Activated CD4-positive, alpha-beta T cell treated with anti-CD3 and anti-CD28 coated beads for 4 hours (primary cell): ENCODE data around the gene SQSTM1.

Experiments
- DNase-seq, 2 donors: peaks; one replicate each; pipeline ENCODE4 v3.0.0-alpha.2; 2020

Gene SQSTM1

DNA sequence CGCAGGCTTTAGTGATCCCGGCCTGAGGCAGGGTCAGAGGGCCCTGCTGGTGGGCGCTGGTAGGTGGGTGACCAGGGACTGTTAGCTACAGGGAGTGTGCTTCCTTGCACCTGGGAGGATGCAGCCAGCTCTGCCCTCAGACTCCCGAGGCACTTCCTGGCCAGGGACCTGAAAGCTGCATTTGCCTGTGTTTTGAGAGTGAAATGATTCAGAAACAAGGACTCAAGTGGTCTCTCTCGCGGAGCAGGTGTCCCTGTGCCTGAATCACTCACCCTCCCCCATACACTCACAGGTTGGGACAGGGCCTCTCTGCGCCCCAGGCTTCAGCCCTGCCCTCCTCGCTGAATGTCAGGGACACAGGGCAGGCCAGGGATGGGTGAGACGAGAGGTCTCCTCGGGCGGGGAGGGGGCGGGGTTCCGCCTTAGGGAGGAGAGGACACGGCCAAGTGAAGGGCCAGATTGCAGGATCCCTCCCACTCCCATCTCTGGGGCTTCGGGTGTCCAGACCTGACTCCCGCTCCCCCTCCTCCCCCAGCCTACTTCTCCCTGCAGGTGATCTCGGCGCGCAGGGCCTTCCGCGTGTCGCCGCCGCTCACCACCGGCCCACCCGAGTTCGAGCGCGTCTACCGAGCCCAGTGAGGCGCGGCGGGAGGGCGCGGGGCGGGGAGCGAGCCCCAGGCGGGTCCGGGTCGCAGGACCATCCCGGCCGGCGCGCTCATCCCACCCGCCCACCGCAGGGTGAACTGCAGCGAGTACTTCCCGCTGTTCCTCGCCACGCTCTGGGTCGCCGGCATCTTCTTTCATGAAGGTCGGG is 25.4 kb upstream of the SQSTM1 start:
- DNase-seq, result no peak

DNA sequence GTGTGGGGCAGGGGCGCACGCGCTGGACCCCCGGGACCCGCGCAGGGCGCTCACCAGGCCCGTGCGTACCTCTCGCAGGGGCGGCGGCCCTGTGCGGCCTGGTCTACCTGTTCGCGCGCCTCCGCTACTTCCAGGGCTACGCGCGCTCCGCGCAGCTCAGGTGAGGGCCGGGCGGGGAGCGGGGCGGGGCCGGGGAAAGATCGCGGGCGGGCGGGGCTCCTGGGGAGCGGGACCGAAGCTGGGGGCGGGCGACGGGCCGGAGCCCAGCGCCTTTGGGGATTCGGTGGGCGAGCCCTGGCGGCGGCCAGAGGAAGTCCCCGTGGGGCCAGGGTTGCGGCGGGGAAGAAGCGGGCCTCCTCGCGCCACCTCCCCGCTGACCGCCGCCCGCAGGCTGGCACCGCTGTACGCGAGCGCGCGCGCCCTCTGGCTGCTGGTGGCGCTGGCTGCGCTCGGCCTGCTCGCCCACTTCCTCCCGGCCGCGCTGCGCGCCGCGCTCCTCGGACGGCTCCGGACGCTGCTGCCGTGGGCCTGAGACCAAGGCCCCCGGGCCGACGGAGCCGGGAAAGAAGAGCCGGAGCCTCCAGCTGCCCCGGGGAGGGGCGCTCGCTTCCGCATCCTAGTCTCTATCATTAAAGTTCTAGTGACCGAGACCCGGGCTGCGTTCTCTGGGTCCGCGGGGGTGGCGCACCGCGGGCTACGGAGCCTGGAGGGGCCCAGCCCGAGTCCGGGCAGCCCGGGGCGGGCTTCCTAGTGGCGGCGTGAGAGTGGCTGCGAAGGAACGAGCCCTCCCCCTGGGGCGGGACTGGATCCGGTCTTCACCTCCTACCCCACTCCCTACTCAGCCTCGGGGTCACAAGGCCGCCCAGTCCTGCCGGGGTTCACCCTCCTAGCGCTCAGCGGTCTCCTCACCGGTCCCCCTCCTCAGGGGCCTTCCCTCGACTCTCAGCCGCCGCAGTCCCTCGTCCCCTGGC is 24.6 kb upstream of the SQSTM1 start:
- peak; percentile 66 to 68 for DNase-seq

DNA sequence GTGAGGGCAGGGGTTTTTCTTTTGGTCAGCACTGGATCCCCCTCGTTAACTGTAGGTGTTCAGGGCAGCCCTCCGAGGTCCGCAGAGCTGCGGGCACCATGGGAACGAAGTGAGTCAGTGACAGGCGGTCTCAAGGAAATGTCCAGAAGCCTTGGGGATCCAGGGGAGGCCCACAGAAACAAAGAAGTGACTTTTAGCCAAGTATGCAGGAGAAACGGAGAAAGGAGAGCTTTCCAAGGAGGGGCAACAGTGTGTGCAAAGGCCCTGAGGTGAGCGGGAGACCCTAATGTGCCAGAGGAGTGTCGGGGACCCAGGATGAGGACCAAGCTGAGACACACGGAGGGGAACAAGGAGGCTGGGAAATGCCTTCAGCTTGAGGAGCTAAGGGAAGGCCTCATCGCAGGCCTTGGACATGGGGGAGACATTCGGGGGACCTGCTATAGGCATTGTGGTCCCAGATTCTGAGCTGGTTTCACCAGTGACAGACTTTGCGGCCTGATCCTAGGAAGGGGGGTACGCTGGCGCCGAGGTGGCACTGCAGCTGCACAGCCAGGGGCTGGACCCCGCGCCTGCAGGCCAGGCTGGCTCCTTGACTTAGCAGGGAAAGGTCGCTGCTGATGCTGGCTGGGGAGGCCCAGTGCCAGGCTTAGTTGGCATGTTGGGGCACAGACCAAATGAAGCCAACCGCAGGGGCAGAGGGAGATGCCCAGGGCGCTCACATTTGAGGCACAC is 23.7 kb upstream of the SQSTM1 start:
- DNase-seq, result no peak

DNA sequence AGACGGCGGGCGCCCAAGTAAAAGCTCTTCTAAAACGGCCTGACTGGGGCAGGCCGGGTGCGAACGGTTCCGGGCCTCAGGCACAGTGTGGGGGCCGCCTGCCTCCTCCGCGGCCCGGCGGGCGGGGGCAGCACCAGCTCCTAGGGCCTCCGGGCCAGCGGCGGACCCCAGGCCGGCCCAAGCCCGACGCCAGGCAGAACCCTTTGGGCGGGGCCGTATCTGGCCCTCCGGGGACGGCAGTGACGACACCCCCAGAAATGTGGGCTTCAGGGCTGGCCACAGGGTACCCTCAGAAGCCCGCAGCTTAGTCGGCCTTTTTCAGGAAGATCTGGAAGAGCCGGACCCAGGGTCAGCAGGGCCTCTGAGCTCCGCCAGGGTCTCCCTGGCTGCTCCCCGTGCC is 23.0 kb upstream of the SQSTM1 start:
- no peak for DNase-seq

DNA sequence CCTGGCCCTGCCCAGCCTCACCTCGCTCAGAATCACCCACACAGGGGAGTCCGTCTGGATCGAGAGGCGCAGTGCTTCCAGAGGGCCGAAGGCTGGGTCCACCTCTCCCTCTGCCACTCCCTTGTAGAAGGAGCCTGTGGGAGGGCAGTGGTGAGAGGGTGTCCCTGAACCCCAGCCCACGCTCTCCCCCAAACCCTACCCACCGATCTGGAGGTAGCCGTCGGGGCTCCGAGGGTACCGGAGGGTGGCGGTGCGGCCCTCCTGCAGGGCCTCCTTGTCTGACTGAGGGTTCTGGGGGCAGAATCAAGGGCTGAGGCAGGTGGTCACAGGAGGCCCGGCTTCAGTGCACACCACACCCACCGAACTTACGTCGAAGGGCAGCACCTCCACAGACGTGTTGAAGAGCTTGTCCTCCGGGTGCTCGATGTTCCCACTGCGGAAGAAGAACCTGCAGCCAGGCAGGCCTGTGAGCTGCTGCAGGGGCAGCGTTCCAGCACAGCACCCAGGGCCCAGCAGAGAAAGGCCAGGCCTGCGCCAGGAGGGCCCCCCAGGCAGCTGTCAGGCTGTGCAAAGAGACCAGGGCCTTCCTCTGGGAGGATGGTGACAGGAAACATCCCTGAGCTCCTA is 22.4 kb upstream of the SQSTM1 start:
- DNase-seq, result no peak

DNA sequence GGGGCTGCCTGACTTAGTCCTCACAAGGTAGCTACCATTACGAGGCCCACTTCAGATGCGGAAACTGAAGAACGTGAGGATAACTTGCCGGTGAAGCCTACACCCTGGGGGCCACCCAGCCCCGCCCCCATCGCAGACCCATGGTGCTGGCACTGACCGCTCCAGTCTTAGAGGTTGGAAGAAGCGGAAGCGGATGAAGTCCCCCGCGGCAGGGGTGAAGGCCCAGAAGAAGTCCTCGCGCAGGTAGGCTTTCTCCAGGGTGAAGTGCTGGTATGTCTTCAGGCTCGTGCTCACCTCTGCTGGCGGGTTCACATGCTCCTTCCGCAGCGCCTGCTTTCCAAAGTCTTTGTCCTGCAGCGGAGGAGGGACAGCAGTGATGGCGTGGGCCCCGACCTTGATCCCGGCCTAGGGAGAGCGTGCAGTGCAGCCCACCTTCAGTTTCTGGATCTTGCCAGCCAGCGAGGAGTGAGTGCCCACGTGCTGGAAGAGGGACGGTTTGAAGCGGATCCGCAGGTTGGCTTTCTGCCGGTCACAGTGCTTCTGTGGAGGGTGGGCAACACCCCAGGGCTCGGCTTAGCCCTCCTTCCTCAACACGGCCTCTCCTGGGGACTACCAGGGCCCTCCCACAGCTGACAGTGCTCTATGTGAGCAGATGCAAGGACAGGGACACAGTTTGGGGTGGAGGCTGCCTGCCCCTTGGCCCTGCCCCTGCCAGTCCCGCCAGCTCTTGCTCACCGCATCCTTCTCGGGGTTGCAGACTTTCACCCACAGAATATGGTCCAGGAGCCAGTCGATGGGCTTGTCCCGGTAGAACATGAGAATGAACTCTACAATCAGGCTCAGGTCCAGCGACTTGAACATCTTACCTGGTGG is 21.7 kb upstream of the SQSTM1 start:
- no peak for DNase-seq

DNA sequence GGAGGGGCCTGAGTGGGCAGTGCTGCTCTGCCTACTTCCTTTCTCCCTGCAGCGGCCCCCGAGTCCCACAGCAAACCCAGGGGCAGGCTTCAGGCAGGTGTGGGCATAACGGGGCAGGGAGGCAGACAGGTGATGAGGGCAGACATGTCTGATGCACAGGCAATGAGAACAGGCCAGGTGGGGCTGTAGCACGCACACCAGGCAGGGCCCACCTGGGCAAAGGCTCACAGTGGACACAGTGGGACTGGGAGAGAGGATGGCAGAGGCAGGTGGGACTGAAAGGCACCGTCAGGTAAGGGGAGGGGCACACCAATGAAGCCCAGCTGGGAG is 21.1 kb upstream of the SQSTM1 start:
- no peak for DNase-seq

DNA sequence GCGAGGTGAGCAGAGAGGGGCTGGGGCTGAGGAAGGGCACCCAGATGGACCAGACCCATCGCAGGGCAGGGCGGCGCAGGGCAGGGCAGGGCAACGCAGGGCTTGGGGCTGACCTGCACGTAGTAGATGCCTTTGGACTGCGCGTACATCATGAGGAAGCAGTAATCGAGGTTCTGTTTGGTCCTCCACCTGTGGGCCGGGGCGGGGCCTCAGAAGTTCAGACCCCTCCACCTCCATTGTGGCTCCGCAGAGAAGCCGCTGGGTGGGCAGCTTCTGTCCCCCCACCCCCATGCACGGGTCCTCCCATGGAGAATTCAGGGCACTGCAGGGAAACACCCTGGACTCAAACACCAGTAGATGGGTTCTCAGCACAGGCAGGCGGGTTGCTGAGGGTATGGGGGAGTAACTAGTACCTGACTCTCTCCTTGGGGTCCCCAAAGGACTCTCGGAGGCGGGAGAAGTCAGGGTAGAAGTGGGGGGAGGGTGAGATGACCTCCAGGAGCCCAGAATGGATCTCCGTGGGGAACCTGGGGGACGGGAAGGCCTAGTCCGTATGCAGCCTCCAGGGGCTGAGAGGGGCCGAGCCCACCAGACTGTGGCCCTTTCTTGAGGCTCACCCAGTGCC is 20.5 kb upstream of the SQSTM1 start:
- DNase-seq, result no peak

DNA sequence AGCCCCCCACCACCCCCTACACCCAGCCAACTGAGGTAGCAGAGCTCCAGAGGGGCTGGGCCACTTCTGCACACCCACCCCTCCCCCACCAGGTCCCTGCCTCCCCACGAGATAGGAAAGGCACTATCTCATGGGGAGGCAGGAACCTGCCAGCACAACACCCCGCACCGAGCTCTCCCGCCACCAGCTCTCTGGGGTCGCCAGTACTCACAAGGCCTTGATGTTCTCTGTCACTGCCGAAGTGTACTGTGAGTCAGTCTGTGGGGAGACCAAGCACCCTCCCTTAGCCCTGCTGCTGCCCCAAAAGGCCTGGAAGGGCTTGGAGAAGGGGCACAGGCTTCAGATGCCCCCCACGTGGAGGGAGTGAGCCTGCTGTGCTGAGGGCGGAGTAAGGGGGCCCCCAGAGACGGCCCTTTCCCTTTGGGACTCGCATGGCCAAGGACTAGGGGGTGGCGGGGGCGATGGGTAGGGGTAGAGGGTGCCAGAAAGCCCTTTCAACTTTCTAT is 20.0 kb upstream of the SQSTM1 start:
- DNase-seq, result no peak

DNA sequence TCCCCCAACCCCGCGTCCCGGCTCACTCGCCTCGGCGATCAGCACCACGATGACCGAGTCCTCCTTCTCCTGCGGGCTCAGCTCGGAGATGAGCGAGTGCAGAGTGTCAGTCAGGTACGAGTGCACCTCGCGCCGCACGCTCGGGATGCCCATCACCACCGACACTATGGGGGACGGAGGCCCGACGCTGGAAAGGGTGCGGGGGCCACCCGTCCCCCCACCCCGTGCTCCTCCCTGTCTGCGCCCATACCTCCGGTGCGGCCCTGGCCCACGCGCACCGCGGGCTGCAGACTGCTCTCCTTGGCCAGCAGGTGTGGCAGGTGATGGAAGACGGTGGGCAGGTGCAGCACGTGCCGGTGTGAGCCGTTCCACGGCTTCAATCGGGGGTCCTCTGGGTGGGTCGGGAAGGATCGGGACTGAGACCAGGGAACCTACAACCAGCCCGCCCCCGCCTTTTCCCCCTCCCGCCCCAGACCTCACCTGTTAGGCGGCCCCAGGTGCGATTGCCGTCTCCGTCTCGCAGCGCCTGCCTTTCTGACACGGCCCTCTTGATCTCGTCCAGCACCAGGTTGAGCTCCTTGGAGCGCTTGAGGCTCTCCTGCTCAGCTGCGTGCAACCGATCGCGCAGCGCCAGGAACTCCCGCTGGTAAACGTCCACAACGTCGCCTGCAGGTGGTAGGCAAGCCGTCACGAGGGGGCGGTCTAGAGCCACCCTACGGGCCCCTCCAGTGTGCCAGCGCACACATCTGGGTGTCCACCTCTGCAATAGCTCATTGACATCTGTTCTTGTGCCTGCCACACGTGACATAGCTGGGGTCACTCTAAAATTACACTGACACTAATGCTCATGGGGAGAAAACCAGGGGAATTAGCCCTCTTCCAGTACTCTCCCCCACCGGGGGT is 19.1 kb upstream of the SQSTM1 start:
- DNase-seq, result peak; percentile 79 to 88

DNA sequence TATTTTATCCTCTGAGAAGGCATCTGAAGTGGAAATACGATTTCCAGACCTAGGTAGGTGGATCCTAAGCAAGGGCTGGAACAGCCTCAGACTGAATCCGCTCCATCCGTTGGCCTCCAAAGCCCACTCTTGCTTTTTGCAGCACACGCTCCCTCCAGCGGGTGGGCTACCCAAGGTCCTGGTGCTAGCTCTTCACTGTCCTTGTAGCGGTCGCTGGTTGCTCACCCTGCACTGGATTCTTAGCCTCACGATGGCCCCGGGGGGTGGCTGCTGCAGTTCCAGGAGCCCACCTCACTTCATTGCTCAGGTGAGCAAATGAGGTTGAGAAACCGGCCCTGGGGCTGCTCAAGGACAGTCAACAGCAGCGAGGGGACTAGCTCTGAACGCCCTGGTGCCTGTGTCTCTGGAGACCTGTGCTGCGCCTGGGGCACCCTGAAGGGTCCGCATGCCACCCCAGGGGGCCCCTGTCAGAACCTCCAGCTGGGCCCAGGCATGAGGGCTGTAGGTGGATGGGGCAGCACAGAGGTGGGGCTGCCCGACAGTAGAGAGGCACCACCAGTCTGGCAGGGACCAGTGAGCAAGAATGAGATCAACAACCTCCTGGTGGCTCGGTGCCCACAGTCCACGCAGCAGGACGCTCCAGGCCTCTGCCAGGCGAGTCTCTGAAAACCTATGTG is 18.4 kb upstream of the SQSTM1 start:
- DNase-seq, result no peak

DNA sequence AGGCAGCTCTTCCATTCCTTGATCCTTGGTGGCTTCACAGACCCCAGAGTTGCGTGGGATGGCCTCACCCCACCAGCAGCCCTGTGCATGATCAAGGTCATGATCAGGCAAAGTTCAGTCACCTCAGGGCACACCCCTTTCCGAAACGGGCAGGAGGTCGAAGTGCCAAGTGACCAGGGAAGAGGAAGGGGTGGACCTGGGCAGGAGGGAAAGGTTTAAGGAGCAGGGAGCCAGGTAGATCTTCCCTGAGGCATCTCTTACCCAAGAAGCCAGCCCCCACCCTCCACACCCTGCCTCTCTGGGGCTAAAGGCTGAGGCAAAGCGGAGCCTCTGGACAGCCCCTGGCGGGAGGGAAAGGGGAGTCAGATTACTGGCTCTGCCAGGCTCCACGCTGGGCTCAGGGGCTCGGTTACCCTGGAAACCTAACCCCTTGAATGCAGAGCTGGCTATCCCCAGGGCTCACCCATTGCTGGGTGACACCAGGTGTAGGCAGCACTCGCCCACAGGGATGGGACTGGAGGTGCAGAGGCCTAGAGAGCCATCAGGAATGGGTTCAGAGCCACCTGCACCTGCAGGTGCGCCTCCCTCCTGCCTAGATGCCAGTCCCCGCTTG is 17.6 kb upstream of the SQSTM1 start:
- no peak for DNase-seq

DNA sequence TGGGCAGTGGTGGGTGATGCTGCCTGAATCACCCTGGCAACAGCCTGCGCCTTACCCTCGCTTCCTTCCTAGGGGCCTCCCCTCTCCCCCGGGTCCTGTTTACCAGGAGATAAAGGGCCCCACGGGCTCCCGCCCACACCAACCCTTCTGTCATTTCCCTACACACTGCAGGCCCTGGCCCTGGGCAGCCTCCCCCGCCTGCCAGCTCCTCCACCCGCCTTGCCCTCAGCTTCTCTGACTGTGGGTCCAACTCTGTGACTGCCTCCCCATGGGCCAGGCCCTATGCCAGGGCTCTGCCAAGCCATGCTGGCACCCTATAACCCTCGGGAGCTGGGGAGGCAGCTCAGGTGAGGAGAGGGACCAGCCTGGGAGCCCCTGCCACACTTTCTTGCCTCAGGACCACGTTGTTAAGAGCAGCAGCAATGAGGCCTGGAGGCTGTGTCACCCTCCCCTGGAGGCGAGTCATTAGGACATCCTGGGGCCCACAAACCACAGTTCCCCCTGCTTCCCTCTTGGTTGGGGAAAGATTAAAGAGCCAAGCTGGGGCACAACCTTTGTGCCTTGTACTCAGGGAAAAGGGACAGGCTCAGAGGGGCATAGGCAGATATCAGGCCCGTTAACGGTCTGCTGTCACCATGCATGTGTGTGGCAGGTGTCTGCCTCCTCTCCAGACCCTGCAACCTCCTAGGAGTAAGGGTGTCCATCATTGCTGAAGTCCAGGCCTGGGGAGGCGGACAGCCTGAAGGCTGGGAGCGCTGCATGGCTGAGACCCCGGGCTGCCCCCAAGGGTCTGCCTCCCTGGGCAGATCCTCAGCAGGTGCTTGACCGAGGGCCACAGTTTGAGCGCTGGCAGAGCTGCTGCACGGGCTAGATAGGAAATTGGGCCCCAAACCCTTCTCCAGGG is 16.8 kb upstream of the SQSTM1 start:
- peak in 1 of 2 donors; percentile 42 for DNase-seq

DNA sequence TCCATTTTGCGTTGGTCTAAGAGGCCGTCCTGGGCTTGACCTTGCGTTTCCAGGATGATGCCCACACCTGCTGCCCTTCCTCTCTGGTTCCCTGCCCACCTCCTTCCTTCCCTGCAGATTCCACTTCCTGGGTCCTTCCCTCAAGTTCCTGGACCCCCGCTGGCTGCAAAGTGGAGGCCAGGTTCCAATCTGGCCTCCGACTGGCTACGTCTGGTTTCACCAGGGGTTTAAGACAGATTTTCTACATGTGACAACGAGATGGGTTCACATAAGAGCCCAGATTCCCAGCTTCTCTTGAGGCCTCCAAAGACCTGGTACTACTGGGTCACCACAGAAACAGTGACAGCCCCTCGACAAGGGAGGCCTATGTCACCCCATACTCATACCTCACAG is 16.2 kb upstream of the SQSTM1 start:
- DNase-seq, result no peak

DNA sequence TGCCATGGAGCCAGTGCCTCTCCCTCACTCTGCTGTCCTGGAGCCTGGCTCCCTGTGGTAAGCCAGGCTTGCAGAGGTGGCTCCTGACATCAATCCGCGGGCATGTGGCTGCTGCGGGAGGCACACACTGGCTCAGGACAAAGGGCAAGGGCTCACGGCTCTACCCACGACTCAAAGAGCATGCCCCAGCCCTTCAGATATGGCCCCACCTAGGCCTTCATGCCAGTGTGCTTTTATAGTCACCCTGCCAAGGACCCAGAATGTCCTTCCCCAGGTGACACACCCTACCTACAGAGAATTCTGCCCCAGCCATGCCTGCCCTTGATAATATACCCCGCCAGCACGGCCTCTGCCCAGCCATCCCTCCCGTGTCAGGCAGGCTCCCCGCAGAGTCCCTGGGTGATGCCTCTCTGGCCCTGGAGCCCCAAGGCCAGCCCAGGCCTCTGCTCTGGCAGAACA is 15.6 kb upstream of the SQSTM1 start:
- no peak for DNase-seq

DNA sequence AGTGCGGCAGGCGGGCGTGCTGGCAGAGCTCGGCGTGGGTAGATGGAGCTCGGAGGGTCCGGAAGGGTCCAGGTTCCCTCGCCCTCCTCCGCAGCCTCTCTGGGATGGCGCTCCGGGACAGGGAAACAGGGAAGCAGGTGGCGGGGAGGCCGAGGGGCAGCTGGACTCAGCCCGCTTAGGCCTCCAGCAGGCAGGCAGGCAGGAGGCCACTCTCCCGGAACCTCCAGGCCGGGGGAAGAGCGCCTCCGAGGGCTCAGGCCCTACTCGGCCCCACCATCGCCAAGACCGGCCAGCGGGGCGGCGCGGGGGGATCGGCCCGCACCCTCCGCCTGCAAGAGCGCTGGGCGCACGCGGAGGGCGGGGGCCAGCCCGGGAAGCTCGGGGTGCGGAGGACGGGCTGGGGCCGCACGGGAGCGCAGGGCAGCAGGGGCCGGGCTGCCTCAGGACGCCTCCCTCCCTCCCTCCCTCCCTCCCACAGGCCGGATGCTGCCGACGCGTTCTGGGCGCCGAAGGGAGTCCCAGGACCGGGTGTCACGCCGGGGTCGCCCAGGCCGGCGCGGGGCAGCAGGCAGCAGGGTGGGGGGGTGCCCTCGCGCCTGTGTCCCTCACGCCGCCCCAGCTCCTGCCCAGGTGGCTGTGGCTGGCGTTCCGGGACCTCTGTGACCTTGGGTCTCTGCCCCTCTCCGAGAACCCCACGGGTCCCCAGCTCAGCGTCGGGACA is 15.0 kb upstream of the SQSTM1 start:
- no peak for DNase-seq
